Suprapubic skin (tissue), 4 donors: ENCODE data around the gene CACNA2D4. TPM values are rescaled to one million over a fixed set of nuclear protein-coding genes. Genes with fewer than 3 reads are reported as not detected.

Experiments
- DNase-seq, 2 donors: peaks; one replicate each; pipeline ENCODE4 v3.0.0-alpha.2; 2019; ENCODE audit warnings: low spot score in 2 of 2
- H3K27ac ChIP-seq: fragments of 200-600 bp; sonication (generic); one replicate; pipeline ENCODE4 v1.5.1; 2019
- H3K27me3 ChIP-seq: fragments of 200-600 bp; sonication (generic); one replicate; pipeline ENCODE4 v1.5.1; 2019
- H3K36me3 ChIP-seq: fragments of 200-600 bp; sonication (generic); one replicate; pipeline ENCODE4 v1.5.1; 2019
- H3K4me1 ChIP-seq: fragments of 200-600 bp; sonication (generic); one replicate; pipeline ENCODE4 v1.5.1; 2019
- H3K4me3 ChIP-seq: fragments of 200-600 bp; sonication (generic); one replicate; pipeline ENCODE4 v1.5.1; 2019; ENCODE audit warnings: mild to moderate bottlenecking
- H3K9me3 ChIP-seq: fragments of 200-600 bp; sonication (generic); one replicate; pipeline ENCODE4 v1.5.1; 2019
- EP300 ChIP-seq: sonication (generic); formaldehyde crosslinking; IDR thresholded peaks from one replicate; pipeline ENCODE4 v1.6.1; 2017; ENCODE audit warnings: antibody characterized with exemption
- POLR2A ChIP-seq, 2 donors: fragments of 450-650 bp; IDR thresholded peaks; one replicate each; pipeline ENCODE4 v1.6.1; 2017; ENCODE audit warnings: antibody characterized with exemption in 2 of 2, mild to moderate bottlenecking in 2 of 2, moderate library complexity in 2 of 2
- POLR2AphosphoS5 ChIP-seq, 3 donors: sonication (generic); formaldehyde crosslinking; IDR thresholded peaks; one replicate each; pipeline ENCODE4 v1.6.1; 2017; ENCODE audit warnings: antibody characterized with exemption in 3 of 3
- WGBS: methylation state at CpG from one replicate; pipeline ENCODE4 v1.1.5; 2018; 5-methylcytosine and 5-hydroxymethylcytosine counted together
- total RNA-seq, 4 donors: library from RNA; depleted of rRNA; stranded (reverse); fragments of >200 nt; gene quantifications; one replicate each; pipeline ENCODE4 v1.1.0, GENCODE V29; 2016
- TF ChIP-seq, protein P1 (sequence below), 2 donors: fragments of 200-600 bp in 1 of 2; fragments of 450-650 bp in 1 of 2; sonication (generic) in 1 of 2; IDR thresholded peaks; one replicate each; pipeline ENCODE4 v1.5.1; 2016 to 2019; ENCODE audit warnings: antibody characterized with exemption in 2 of 2, mild to moderate bottlenecking in 1 of 2, moderate library complexity in 1 of 2

Gene CACNA2D4
- total RNA-seq, 4 donors from 2014 or later = 0.56 to 1.5 (median 0.97) TPM

DNA sequence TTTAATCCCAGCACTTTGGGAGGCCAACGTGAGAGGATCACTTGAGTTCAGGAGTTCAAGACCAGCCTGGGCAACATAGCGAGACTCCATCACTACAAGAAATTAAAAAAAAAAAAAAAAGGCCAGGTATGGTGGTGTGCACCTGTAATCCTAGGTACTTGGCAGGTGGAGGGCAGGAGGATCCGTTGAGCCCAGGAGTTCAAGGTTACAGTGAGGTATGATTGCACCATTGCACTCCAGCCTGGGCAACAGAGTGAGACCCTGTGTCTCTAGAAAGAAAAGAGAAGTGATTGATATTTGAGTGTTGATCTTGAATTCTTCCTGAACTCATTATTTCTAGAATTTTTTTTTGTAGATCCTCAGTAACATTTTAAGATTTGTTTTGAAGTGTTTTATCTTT lies 168.2 kb downstream of the CACNA2D4 start:
- Histone ChIP-seq H3K27ac (no peak overlapping the region), H3K4me3 (no peak overlapping the region), H3K36me3 (peaks cover 14% of the 10 kb centered on the region), H3K27me3 (no peaks in the 10 kb centered on the region), H3K4me1 (no peaks in the 10 kb centered on the region), H3K9me3 (peaks cover 11% of the 10 kb centered on the region)
- TF ChIP-seq POLR2A (IDR thresholded peaks at IDR 0.05) (no peak), POLR2AphosphoS5 (IDR thresholded peaks at IDR 0.05) (no peak), EP300 (no peak)
- TF ChIP-seq, protein P1, sequence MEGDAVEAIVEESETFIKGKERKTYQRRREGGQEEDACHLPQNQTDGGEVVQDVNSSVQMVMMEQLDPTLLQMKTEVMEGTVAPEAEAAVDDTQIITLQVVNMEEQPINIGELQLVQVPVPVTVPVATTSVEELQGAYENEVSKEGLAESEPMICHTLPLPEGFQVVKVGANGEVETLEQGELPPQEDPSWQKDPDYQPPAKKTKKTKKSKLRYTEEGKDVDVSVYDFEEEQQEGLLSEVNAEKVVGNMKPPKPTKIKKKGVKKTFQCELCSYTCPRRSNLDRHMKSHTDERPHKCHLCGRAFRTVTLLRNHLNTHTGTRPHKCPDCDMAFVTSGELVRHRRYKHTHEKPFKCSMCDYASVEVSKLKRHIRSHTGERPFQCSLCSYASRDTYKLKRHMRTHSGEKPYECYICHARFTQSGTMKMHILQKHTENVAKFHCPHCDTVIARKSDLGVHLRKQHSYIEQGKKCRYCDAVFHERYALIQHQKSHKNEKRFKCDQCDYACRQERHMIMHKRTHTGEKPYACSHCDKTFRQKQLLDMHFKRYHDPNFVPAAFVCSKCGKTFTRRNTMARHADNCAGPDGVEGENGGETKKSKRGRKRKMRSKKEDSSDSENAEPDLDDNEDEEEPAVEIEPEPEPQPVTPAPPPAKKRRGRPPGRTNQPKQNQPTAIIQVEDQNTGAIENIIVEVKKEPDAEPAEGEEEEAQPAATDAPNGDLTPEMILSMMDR (IDR thresholded peaks at IDR 0.05) = no peak
- 98% methylated on average over 3 of the region's 3 CpGs for WGBS
- no peak for DNase-seq

DNA sequence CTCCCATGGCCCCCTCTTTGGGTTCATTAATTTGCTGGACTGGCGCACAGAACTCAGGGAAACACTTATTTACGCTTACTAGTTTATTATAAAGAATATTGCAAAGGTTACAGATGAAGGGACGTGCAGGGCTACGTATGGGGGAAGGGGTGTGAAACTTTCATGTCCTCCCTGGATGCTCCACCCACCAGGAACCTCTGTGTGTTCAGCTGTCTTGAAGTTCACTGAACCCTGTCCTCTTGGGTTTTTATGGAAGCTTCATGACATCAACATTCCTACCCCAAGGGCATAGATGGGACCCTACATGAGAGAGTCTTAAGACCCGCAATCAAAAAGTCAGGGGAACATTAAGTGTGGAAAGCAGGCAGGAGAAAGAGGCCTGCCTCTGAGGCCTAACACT lies 169.4 kb downstream of the CACNA2D4 start:
- DNase-seq = no peak
- 93% methylated on average over 5 of the region's 5 CpGs for WGBS
- Histone ChIP-seq H3K4me1 (no peaks in the 10 kb centered on the region), H3K36me3 (peaks cover 4% of the 10 kb centered on the region), H3K27ac (no peak overlapping the region), H3K4me3 (no peak overlapping the region), H3K27me3 (no peaks in the 10 kb centered on the region), H3K9me3 (peaks cover 11% of the 10 kb centered on the region)
- no peak for TF ChIP-seq EP300
- TF ChIP-seq POLR2A (IDR thresholded peaks at IDR 0.05) = no peak
- no peak for TF ChIP-seq POLR2AphosphoS5 (IDR thresholded peaks at IDR 0.05)

DNA sequence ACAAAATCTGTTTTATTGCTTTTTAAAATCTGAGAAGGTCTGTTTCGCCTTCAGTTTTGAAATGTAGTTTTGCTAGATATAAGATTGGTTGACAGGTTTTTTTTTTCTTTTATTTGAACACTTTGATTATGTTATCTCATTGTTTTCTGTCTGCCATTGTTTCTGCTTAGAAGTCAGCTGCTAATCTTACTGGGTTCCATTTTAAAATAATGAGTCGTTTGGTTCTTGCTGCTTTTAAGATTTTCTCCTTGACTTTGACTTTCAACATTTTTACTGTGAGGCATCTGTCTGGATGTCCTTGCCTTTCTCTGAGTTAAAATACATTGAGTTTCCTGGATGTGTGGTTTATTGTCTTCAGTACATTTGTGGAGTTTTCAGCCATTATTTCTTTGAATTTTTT lies 170.8 kb downstream of the CACNA2D4 start:
- 96% methylated on average over 2 of the region's 2 CpGs for WGBS

DNA sequence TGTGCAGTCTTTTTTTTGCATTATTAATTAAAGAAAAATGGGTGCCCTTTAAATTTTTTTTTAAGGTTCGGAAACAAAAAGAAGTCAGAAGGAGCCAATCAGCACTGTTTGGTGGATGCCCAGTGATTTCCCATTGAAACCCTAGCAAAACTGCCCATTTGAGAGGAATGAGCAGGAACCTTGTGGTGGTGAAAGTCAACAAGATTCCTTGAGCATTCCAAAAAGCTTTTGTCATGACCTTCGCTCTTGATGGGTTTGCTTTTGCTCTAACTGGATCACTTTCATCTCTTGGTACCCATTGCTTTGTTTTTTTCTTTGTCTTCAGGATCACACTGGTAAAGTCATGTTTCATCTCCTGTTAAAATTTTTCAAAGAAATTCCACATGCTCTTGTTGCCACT lies 173.5 kb downstream of the CACNA2D4 start:
- WGBS = 99% methylated on average over 2 of the region's 2 CpGs
- no peak for DNase-seq
- peaks cover 4% of the 10 kb centered on the region for H3K36me3 ChIP-seq

More for the DNA sequence above, 170.8 kb downstream of the CACNA2D4 start:
- no peaks in the 10 kb centered on the region for H3K27me3 ChIP-seq
- TF ChIP-seq EP300 (no peak), POLR2AphosphoS5 (IDR thresholded peaks at IDR 0.05) (no peak), POLR2A (IDR thresholded peaks at IDR 0.05) (no peak)
- TF ChIP-seq, protein P1 (IDR thresholded peaks at IDR 0.05) = no peak
- no peaks in the 10 kb centered on the region for H3K4me1 ChIP-seq
- peaks cover 11% of the 10 kb centered on the region for H3K9me3 ChIP-seq
- no peak overlapping the region for H3K27ac ChIP-seq
- no peak overlapping the region for H3K4me3 ChIP-seq
- DNase-seq = no peak
- H3K36me3 ChIP-seq = peaks cover 4% of the 10 kb centered on the region

More for the DNA sequence above, 173.5 kb downstream of the CACNA2D4 start:
- Histone ChIP-seq H3K4me3 (no peak overlapping the region), H3K9me3 (peaks cover 11% of the 10 kb centered on the region), H3K4me1 (peaks cover 14% of the 10 kb centered on the region), H3K27me3 (no peaks in the 10 kb centered on the region), H3K27ac (no peak overlapping the region)
- TF ChIP-seq, protein P1 (IDR thresholded peaks at IDR 0.05) = no peak
- TF ChIP-seq POLR2A (IDR thresholded peaks at IDR 0.05) (no peak), POLR2AphosphoS5 (IDR thresholded peaks at IDR 0.05) (no peak), EP300 (no peak)

Other genes with a start within 250 kb of the CACNA2D4 start
- 10 to 100 TPM; 40.3 to 47.9 (median 43.4) TPM for gene ADIPOR2, start 227.6 kb downstream of the CACNA2D4 start, total RNA-seq
- gene LRTM2, start 98.1 kb downstream of the CACNA2D4 start, total RNA-seq = under 1 TPM in 1 of 4 donors, not detected in 3; 0.26 TPM
- 10 to 100 TPM; 11.5 to 19.5 (median 13.3) TPM for gene DCP1B, start 85.8 kb upstream of the CACNA2D4 start, total RNA-seq
- 1 to 10 TPM; 1.4 to 3.7 (median 2.2) TPM for gene CACNA1C, start 134.3 kb upstream of the CACNA2D4 start, total RNA-seq